B cell (primary cell): ENCODE data around the gene ZMYND15.

Experiments used
- CTCF ChIP-seq: fragments of 200-600 bp; IDR thresholded peaks from one replicate; pipeline ENCODE4 v1.8.0; 2022; ENCODE audit warnings: antibody characterized with exemption, mild to moderate bottlenecking
- EZH2 ChIP-seq: IDR thresholded peaks from 2 replicates; pipeline ENCODE4 v1.6.1; 2012; ENCODE audit warnings: borderline replicate concordance, low read depth, mild to moderate bottlenecking, moderate library complexity, low read length; ENCODE audit not compliant: insufficient read depth, poor library complexity, severe bottlenecking

GRCh38 chr17:4739122-4740024 is at the start of gene ZMYND15, which contains the start of gene CXCL16:
- TF ChIP-seq CTCF (no peak), EZH2 (no peak)
